Stimulated activated CD4-positive, alpha-beta T cell treated with anti-CD3 and anti-CD28 coated beads, TNF-alpha, amount 100 ng/mL, for 48 hours (primary cell): ENCODE results near the gene CHMP2A.
"Not testable (repeated sequence)": the region's sequence is repeated elsewhere in the genome, so short reads cannot be mapped to it uniquely, and the experiment has no call there.

Experiments used
- DNase-seq, 3 donors: peaks; one replicate each; pipeline ENCODE4 v3.0.0-alpha.2; 2020; ENCODE audit warnings: low read depth in 3 of 3

The CHMP2A gene

DNA sequence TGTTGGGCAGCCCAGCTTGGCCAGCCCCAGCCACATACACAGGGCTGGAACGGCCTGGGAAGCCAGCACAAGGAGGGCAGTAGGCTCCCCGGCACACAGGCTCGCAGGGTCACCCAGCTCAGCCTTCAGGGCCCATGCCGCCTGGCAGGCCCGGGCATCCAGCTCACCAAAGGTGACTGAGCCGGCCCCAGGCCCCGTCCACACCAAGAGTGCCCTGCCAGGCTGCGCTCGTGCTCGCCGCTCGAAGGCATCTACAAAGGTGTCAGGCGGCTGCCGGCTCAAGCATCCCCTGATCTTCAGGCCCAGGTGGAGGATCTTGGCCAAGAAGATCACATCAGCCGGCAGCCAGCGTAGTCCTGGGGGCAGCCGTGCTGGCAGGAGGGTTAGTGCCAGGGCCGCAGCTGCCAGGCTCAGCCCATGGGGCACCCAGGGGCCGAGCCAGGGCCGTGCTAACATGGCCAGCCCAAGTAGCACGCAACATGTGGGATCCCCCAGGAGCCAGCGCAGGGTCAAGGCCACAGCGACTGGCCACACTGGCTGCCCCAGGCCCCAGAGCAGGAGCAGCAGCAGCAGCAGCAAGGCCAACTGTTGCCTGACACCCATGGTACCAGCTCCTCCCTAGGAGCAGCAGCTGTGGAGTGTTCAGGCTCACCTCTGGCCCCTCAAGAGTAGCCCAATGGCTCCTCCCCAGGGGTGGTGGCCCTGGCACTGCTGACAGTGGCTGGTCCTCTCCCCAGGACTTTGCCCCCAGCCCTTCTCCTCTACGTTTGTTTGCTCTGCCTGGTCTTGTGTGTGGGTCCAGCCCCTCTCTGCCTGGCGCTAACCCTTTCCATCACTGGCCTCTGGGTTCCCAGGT is 43.3 kb downstream of the CHMP2A start, which contains the start of gene SLC27A5:
Gene SLC27A5 (minus strand): TSS at position 640 of the 856 bp plus-strand sequence. CDS start 37 bp downstream, at position 603.
- no peak for DNase-seq

DNA sequence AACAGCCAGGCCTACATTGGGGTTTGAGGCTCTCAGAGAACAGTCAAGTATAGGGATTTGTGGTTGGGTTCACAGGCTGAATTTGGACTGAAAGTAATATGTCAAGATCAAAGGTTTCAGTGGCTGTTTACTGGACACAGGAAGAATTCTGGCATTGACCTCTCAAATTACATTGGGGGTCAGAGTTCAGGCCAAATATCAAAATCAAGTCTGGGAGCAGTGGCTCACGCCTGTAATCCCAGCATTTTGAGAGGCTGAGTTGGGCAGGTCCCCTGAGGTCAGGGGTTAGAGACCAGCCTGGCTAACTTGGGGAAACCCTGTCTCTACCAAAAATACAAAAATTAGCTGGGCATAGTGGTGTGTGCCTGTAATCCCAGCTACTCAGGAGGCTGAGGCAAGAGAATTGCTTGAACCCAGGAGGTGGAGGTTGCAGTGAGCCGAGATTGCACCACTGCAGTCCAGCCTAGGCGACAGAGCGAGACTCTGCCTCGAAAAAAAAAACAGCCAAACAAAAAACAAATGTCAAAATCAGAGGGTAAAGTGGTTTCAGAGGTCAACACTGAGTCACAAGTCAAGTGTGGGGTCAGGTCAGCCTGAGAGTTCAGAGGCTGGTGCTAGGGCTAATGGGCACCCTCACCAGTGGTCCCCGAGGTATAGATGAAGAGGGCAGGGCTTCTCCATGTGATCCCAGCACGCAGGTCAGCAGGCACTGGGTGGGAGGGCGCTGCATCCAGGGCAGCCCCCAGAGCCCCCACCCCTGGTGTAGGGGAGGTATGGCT is 44.6 kb downstream of the CHMP2A start:
- DNase-seq = no peak

DNA sequence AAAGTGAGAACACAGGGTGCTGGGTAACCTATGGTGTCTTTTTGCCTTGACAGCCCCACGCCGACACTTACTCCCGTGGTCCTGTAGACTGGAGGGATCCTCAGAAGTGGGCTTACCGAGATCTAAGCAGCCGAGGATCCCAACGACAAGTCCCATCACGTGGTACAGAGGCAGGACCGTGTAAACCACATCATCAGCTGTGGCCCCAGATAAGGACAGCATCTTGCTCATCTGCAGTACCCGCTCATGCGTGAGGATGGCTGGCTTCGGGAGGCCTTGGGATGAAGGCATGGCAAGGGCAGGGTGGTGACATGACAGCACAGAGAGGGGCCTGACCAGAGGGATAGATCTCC is 45.2 kb downstream of the CHMP2A start:
- no peak for DNase-seq

DNA sequence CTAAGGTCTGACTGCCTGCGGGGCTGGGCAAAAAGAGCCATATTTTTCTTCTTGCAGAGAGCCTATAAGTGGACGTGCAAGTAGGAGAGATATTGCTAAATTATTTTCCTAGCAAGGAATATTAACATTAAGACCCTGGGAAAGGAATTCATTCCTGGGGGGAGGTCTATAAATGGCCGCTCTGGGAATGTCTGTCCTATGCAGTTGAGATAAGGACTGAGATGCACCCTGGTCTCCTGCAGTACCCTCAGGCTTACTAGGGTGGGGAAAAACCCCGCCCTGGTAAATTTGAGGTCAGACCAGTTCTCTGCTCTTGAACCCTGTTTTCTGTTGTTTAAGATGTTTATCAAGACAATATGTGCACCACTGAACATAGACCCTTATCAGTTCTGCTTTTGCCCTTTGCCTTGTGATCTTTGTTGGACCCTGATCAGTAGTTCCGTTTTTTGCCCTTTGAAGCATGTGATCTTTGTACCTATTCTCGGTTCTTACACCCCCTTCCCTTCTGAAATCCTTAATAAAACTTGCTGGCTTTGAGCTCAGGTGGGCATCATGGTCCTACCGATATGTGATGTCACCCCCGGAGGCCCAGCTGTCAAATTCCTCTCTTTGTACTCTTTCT is 47.2 kb downstream of the CHMP2A start:
- DNase-seq = not testable (repeated sequence)
